Measurements from ENCODE around the gene C1orf216. TPM values are rescaled to one million over a fixed set of nuclear protein-coding genes. Genes with fewer than 3 reads are reported as not detected.

The C1orf216 gene
- total and polyA plus RNA-seq, 2 of the 4 experiments (the other 2 are of a cell fraction), result 13.4 to 16.7 TPM

DNA sequence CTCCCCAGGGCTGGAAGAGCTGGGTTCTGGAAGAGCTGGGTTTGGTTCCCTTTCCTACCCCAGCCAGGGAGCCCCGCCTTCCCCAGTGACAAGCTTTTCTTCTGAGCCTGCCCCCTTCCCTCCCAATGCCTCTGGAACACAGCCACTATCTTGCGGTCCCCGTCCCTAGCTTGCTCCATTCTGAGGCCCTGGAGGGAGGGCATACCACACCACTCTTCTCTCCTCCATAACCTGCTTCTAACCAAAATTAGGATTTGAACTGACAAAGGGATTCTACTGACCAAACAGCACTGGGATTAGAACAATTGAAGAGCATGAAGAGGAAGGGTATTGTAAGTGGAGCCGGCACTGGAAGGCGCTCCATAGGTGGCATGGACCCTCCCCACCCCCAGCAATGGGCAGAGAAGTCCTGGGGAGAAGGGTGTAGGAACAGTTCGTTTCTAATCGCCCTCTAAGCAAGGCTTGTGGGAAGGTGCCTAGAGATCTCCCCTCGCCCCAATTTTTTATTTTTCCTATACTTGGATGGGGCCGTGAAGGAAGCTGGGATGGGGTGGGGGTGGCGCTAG is 690 bp downstream of the C1orf216 start:
- H2AK9ac ChIP-seq (replicated peaks; ENCODE audit: low read depth, low read length, poor library complexity), result peak overlapping the region; percentile 76
- H3K9ac ChIP-seq (ENCODE audit: low read depth, low read length), result peak overlapping the region; percentile 89
- peak overlapping the region; percentile 99 for H2AFZ ChIP-seq (replicated peaks; ENCODE audit: low read length, poor library complexity)
- no peak overlapping the region for H2BK20ac ChIP-seq (ENCODE audit: low read depth, low read length)
- H2BK5ac ChIP-seq (ENCODE audit: low read depth, low read length, poor library complexity, severe bottlenecking), result peak overlapping the region; percentile 56
- peaks cover 9% of the 10 kb centered on the region for H3K4me1 ChIP-seq (ENCODE audit: control insufficient read depth, insufficient read depth, low read length)
- peak overlapping the region; percentile 47; the same call in 1 of the 2 replicates for H2BK120ac ChIP-seq (ENCODE audit: low read depth, low read length)
- peaks cover 14% of the 10 kb centered on the region for H3K36me3 ChIP-seq (ENCODE audit: control insufficient read depth, insufficient read depth, low read length)
- intact Hi-C loops (cut with micrococcal nuclease) (loop anchor here (5.0 kb wide), 1 partner anchor 76 kb away; the partner anchor contains the start of gene PSMB2), in situ Hi-C loops (cut with MboI; ENCODE audit: low sequenced_read_pairs) (loop anchor here (5.0 kb wide), 2 partner anchors 76 to 266 kb away; partner anchors contain the start of gene PSMB2), dilution Hi-C loops (cut with HindIII; ENCODE audit: low sequenced_read_pairs, unreplicated experiment) (no loop called here)
- no CpG with 5 or more reads among the region's 10 CpGs for WGBS, 2 experiments (ENCODE audit: extremely low coverage in 2 of 2, insufficient read length in 1 of 2)
- peak overlapping the region; percentile 83 for H3K4ac ChIP-seq (ENCODE audit: low read depth, low read length)
- H3K79me1 ChIP-seq (ENCODE audit: low read depth in 1 of 2, low read length in 2 of 2), result peaks cover 19 to 59% of the 10 kb centered on the region in 2 experiments
- H3K9me1 ChIP-seq (ENCODE audit: insufficient read depth, low read length), result 0 out of 2 replicates have a peak, but pooled peaks cover 12% of the 10 kb centered on the region
- H3K9me3 ChIP-seq (ENCODE audit: control insufficient read depth, insufficient read depth, low read length), result no peaks in the 10 kb centered on the region
- ChIA-PET POLR2A (ENCODE audit: unreplicated experiment) (no interaction called here), CTCF (interaction anchor here (0.7 kb wide), 1 partner anchor 10 kb away, joined by 3 read pairs; no protein-coding TSS in a partner anchor)
- peak overlapping the region; percentile 69 for H4K91ac ChIP-seq (ENCODE audit: insufficient read depth, low read depth, low read length)
- H3K4me2 ChIP-seq (ENCODE audit: low read depth, low read length), result peak overlapping the region; percentile 92
- peak overlapping the region; percentile 69 for H3K27ac ChIP-seq (ENCODE audit: insufficient read depth, low read length)
- peaks cover 34% of the 10 kb centered on the region for H4K20me1 ChIP-seq (ENCODE audit: insufficient read depth, low read length)
- BruUV-seq (replicated peaks), result no TSS peak
- H3K56ac ChIP-seq (ENCODE audit: extremely low read depth, insufficient read depth, low read length), result peak overlapping the region; percentile 90
- peak overlapping the region; percentile 64; the same call in 1 of the 2 replicates for H2AK5ac ChIP-seq (ENCODE audit: low read depth, low read length)
- ATAC-seq (ENCODE audit: low read depth) (peak; percentile 56), DNase-seq (peak; percentile 63)
- TF ChIP-seq MAZ (IDR thresholded peaks at IDR 0.05; ENCODE audit: borderline replicate concordance, low read depth, low read length) (peak; percentile 38; the same call in 1 of the 2 replicates), MXI1 (IDR thresholded peaks at IDR 0.05; ENCODE audit: borderline replicate concordance, low read depth, low read length) (no peak)
- H4K8ac ChIP-seq (ENCODE audit: low read depth in 2 of 2, low read length in 2 of 2), result peak overlapping the region; percentile 81 to 99
- peak overlapping the region; percentile 96 for H3K23ac ChIP-seq (ENCODE audit: low read depth, low read length)
- no peak overlapping the region; the same call in 2 of the 3 replicates for H2BK15ac ChIP-seq (ENCODE audit: low read depth, low read length)
- H3K14ac ChIP-seq (replicated peaks; ENCODE audit: low read depth, low read length), result peak overlapping the region; percentile 93
- peak overlapping the region; percentile 63 for H4K5ac ChIP-seq (ENCODE audit: low read depth, low read length)
- peak overlapping the region; percentile 19 for H3K18ac ChIP-seq (ENCODE audit: low read depth, low read length)
- H3K27me3 ChIP-seq (ENCODE audit: control insufficient read depth, insufficient read depth, low read length), result no peaks in the 10 kb centered on the region
- peak overlapping the region; percentile 82 for H3K4me3 ChIP-seq (ENCODE audit: insufficient read depth, low read depth, low read length)
